ENCODE results near the gene GDI1. TPM values are rescaled to one million over a fixed set of nuclear protein-coding genes. Genes with fewer than 3 reads are reported as not detected.

The GDI1 gene
- total RNA-seq, 3 donors from 2014 or later, result 94.0 to 105 (median 97.3) TPM

DNA sequence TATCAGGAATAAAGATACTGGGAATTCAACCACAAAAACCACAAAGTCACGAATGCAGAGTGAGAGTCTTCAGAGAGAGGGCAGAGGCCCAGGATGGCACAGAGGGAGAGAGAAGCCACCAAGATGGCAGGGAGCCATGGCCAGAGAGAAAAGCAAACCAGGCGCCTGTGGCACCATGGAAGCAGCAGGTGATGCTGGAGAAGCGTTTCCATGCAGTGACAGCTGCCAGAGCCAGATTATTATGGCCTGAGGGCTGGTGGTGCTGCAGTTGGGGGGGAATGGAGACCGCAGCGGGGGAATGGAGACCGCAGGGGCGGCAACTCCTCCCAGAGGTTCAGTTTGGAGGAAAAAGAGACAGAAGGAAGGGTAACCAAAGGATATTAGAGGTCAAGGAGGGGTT is 19.8 kb upstream of the GDI1 start:
- Histone ChIP-seq H3K27me3 (peaks cover 0 to 30% of the 10 kb centered on the region in 2 donors), H3K4me3 (no peak overlapping the region), H3K9me3 (no peaks in the 10 kb centered on the region), H3K4me1 (no peaks in the 10 kb centered on the region), H3K36me3 (no peaks in the 10 kb centered on the region), H3K27ac (no peak overlapping the region)
- intact Hi-C loops (cut with DNase I; ENCODE audit: low total_unique reads), result no loop called here
- DNase-seq (ENCODE audit: low spot score in 2 of 2), result no peak
- TF ChIP-seq POLR2A (IDR thresholded peaks at IDR 0.05), result no peak
- TF ChIP-seq, protein P1, sequence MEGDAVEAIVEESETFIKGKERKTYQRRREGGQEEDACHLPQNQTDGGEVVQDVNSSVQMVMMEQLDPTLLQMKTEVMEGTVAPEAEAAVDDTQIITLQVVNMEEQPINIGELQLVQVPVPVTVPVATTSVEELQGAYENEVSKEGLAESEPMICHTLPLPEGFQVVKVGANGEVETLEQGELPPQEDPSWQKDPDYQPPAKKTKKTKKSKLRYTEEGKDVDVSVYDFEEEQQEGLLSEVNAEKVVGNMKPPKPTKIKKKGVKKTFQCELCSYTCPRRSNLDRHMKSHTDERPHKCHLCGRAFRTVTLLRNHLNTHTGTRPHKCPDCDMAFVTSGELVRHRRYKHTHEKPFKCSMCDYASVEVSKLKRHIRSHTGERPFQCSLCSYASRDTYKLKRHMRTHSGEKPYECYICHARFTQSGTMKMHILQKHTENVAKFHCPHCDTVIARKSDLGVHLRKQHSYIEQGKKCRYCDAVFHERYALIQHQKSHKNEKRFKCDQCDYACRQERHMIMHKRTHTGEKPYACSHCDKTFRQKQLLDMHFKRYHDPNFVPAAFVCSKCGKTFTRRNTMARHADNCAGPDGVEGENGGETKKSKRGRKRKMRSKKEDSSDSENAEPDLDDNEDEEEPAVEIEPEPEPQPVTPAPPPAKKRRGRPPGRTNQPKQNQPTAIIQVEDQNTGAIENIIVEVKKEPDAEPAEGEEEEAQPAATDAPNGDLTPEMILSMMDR (IDR thresholded peaks at IDR 0.05), result no peak
- TF ChIP-seq POLR2AphosphoS5 (IDR thresholded peaks at IDR 0.05), result no peak

DNA sequence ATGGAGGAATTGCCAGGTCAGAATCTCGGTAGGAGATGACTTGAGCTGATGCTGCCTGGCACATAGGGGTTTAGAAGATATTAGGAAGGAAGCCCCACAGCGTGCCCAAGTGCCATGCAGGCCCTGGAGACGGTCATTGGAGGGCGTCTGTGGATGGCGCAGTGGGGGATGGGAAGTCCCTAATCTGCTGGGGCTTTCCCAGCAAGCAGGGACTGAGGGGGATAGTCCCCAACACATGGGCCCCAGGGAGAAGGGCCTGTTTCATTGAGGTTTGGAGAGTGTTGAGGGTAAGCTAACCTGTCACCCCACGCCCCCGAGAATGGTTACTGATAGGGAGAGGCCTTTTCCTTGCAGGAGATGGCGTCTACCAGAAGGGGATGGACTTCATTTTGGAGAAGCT is 17.8 kb upstream of the GDI1 start:
- Histone ChIP-seq H3K4me3 (no peak overlapping the region), H3K9me3 (no peaks in the 10 kb centered on the region), H3K27me3 (peaks cover 0 to 17% of the 10 kb centered on the region in 2 donors), H3K36me3 (no peaks in the 10 kb centered on the region), H3K27ac (no peak overlapping the region), H3K4me1 (no peaks in the 10 kb centered on the region)
- intact Hi-C loops (cut with DNase I; ENCODE audit: low total_unique reads), result no loop called here
- DNase-seq (ENCODE audit: low spot score in 2 of 2), result no peak
- TF ChIP-seq POLR2A (IDR thresholded peaks at IDR 0.05) (no peak), POLR2AphosphoS5 (IDR thresholded peaks at IDR 0.05) (no peak)
- TF ChIP-seq, protein P1 (IDR thresholded peaks at IDR 0.05), result no peak

DNA sequence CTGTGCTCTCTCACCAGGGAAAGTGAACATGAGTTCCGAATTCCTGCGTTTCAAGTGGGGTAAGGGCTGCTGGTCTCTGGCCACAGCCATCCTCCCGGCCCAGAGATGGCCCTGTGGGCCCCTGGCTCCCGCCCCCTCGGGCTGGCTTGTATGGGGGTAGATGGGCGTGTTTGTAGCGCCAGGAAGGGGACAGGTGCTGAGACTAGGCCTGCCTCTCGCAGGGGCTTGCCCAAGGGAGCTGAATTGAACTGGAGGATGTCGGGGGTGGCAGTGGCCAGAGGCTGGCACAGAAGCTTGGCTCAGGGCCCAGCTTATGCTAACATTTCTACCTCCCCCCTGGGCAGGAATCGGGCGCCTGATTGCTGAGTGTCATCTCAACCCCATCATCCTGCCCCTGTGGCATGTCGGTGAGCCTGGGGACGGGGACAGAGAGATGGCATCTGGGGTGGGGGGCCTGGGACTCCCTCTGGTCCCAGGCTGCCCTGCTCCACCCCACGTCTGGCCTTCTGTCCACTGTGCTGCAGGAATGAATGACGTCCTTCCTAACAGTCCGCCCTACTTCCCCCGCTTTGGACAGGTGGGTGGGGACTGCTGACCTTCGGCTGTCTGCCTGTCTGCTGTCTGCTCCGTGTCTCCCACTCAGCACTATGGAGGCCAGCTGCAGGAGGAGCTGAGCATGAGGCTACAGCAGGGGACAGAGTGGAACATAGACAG is 17.1 kb upstream of the GDI1 start:
- TF ChIP-seq POLR2A (IDR thresholded peaks at IDR 0.05), result no peak
- TF ChIP-seq POLR2AphosphoS5 (IDR thresholded peaks at IDR 0.05), result no peak
- TF ChIP-seq, protein P1 (IDR thresholded peaks at IDR 0.05), result no peak
- Histone ChIP-seq H3K4me3 (no peak overlapping the region), H3K4me1 (no peaks in the 10 kb centered on the region), H3K27ac (no peak overlapping the region), H3K9me3 (no peaks in the 10 kb centered on the region), H3K27me3 (peaks cover 0 to 17% of the 10 kb centered on the region in 2 donors), H3K36me3 (no peaks in the 10 kb centered on the region)
- no peak for DNase-seq (ENCODE audit: low spot score in 2 of 2)
- intact Hi-C loops (cut with DNase I; ENCODE audit: low total_unique reads), result no loop called here

DNA sequence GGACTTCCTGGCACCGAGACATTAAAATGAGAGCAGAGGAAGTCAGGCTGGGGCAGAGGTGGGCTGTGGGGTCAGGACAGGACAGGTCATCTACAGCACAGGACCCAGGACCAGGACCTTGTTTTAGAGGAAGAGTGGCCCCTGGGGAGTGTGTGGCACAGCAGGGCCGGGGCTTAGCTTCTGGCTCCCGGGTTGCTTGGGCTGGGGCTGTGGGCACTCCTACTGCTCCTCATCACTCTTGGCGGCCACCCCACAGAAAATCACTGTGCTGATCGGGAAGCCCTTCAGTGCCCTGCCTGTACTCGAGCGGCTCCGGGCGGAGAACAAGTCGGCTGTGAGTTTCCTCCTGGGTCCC is 16.6 kb upstream of the GDI1 start:
- Histone ChIP-seq H3K27me3 (peaks cover 0 to 17% of the 10 kb centered on the region in 2 donors), H3K4me1 (no peaks in the 10 kb centered on the region), H3K4me3 (no peak overlapping the region), H3K9me3 (no peaks in the 10 kb centered on the region), H3K36me3 (no peaks in the 10 kb centered on the region), H3K27ac (no peak overlapping the region)
- no peak for DNase-seq (ENCODE audit: low spot score in 2 of 2)
- TF ChIP-seq, protein P1 (IDR thresholded peaks at IDR 0.05), result no peak
- no peak for TF ChIP-seq POLR2AphosphoS5 (IDR thresholded peaks at IDR 0.05)
- TF ChIP-seq POLR2A (IDR thresholded peaks at IDR 0.05), result no peak
- intact Hi-C loops (cut with DNase I; ENCODE audit: low total_unique reads), result no loop called here

DNA sequence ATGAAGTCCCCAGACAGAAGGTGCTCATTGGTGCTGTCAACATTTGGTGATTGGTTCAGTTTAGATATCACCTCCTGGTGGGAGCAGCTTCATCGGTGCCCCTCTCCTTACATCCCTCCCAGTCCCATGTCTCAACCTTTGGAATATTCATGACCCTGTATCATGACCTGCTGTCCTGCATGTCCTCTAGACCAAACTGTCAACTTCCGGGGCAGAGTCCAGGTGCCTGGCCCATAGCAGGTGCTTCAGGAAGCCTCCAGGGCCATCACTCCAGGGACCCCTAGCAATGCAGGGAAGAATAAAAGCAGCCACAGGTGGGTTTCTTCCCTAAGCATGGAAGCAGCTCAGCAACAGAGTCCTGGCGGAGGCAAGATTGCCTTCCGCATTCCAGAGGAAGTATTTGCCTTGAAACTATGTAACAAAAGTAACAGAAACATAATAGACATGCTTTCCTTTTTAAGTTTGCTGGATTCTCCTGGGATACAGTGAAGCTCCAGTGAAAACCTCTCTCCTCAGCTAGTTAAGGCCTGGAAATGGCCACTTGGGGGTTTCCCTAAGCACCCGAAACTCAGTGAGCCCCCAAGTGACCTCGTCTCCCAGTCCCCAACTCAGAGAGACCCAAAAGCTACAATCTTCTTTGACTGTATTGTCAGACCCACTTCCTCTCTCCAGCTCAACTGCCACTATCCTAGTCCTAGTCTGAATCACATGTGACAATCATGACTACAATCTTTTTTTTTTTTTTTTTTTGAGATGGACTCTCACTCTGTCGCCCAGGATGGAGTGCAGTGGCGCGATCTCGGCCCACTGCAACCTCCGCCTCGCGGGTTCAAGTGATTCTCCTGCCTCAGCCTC is 9.8 kb upstream of the GDI1 start:
- peaks cover 0 to 6% of the 10 kb centered on the region in 2 donors for H3K27me3 ChIP-seq
- intact Hi-C loops (cut with DNase I; ENCODE audit: low total_unique reads), result no loop called here
- TF ChIP-seq POLR2AphosphoS5 (IDR thresholded peaks at IDR 0.05), result no peak
- TF ChIP-seq POLR2A (IDR thresholded peaks at IDR 0.05), result no peak
- TF ChIP-seq, protein P1 (IDR thresholded peaks at IDR 0.05), result no peak
- H3K4me3 ChIP-seq, result no peak overlapping the region
- no peak for DNase-seq (ENCODE audit: low spot score in 2 of 2)
- H3K27ac ChIP-seq, result peak overlapping the region in 1 of 2 donors; percentile 7
- H3K36me3 ChIP-seq, result no peaks in the 10 kb centered on the region
- no peaks in the 10 kb centered on the region for H3K4me1 ChIP-seq
- H3K9me3 ChIP-seq, result no peaks in the 10 kb centered on the region

All from breast epithelium (tissue), 4 donors.